HepG2 (cell line): ENCODE measurements around the gene CXXC5. TPM values are rescaled to one million over a fixed set of nuclear protein-coding genes. Genes with fewer than 3 reads are reported as not detected.

Experiments used
- GATAD2A ChIP-seq: IDR thresholded peaks from 2 replicates; pipeline ENCODE4 v1.6.1; 2016
- MIER2 ChIP-seq: IDR thresholded peaks from 2 replicates; pipeline ENCODE4 v1.6.1; 2016; ENCODE audit warnings: missing biosample characterization, missing genetic modification reagents
- NFE2L1 ChIP-seq: sonication (generic); formaldehyde crosslinking; IDR thresholded peaks from 2 replicates; pipeline ENCODE4 v1.4.0; 2020; ENCODE audit warnings: missing genetic modification reagents, mild to moderate bottlenecking, borderline replicate concordance
- RORA ChIP-seq: sonication (generic); formaldehyde crosslinking; IDR thresholded peaks from 2 replicates; pipeline ENCODE4 v1.5.0; 2020; ENCODE audit warnings: mild to moderate bottlenecking, missing genetic modification reagents, moderate library complexity
- SALL1 ChIP-seq: sonication (generic); formaldehyde crosslinking; IDR thresholded peaks from 2 replicates; pipeline ENCODE4 v1.8.0; 2022; ENCODE audit warnings: mild to moderate bottlenecking, missing genetic modification reagents
- ZFX ChIP-seq: sonication (generic); formaldehyde crosslinking; IDR thresholded peaks from 2 replicates; pipeline ENCODE4 v1.4.0; 2020; ENCODE audit warnings: mild to moderate bottlenecking, low read depth, missing genetic modification reagents, moderate library complexity
- ZNF180 ChIP-seq: sonication (generic); formaldehyde crosslinking; IDR thresholded peaks from 2 replicates; pipeline ENCODE4 v1.4.0; 2020; ENCODE audit warnings: low read depth, missing genetic modification reagents, borderline replicate concordance
- ZNF460 ChIP-seq: sonication (generic); formaldehyde crosslinking; IDR thresholded peaks from 2 replicates; pipeline ENCODE4 v1.5.1; 2020; ENCODE audit warnings: missing genetic modification reagents, mild to moderate bottlenecking, borderline replicate concordance
- ZNF570 ChIP-seq: sonication (generic); formaldehyde crosslinking; IDR thresholded peaks from 2 replicates; pipeline ENCODE4 v1.4.0; 2020; ENCODE audit warnings: mild to moderate bottlenecking, missing genetic modification reagents, borderline replicate concordance
- ZSCAN20 ChIP-seq: sonication (generic); formaldehyde crosslinking; IDR thresholded peaks from 2 replicates; pipeline ENCODE4 v1.4.0; 2020; ENCODE audit warnings: missing genetic modification reagents, mild to moderate bottlenecking, borderline replicate concordance
- ZSCAN25 ChIP-seq: sonication (generic); formaldehyde crosslinking; IDR thresholded peaks from 2 replicates; pipeline ENCODE4 v1.8.0; 2022; ENCODE audit warnings: mild to moderate bottlenecking, missing genetic modification reagents
- polyA plus RNA-seq, 8 experiments: library from polyadenylated mRNA; depleted of rRNA in 3 of 8; stranded (reverse) in 7 of 8; unstranded in 1 of 8; fragments of >200 nt; fragmentation: Illumina TruSeq in 4 of 8; extraction: Trizol in 4 of 8; gene quantifications; 2 replicates each; pipeline versions ENCODE4 v1.2.1 to v1.2.3, GENCODE V29; 2011 to 2016; ENCODE audit warnings: low read depth in 4 of 8, missing spikeins in 1 of 8, mixed read lengths in 1 of 8; ENCODE audit not compliant: insufficient read depth in 1 of 8
- total RNA-seq, 5 experiments: library from RNA; depleted of rRNA; stranded (reverse); fragments of >200 nt; fragmentation: Illumina TruSeq; extraction: Trizol; gene quantifications; 2 replicates each; pipeline ENCODE4 v1.2.3, GENCODE V29; 2016; ENCODE audit warnings: low read depth in 1 of 5
- TF ChIP-seq, protein P1 (sequence below): sonication (generic); formaldehyde crosslinking; IDR thresholded peaks from 2 replicates; pipeline ENCODE4 v1.9.0; 2021; ENCODE audit warnings: mild to moderate bottlenecking, missing genetic modification reagents
- TF ChIP-seq, protein P2 (sequence below): sonication (generic); formaldehyde crosslinking; IDR thresholded peaks from 2 replicates; pipeline ENCODE4 v1.4.0; 2020; ENCODE audit warnings: mild to moderate bottlenecking, missing genetic modification reagents, borderline replicate concordance
- TF ChIP-seq, protein P3 (sequence below): sonication (generic); formaldehyde crosslinking; IDR thresholded peaks from 2 replicates; pipeline ENCODE4 v1.4.0; 2020; ENCODE audit warnings: mild to moderate bottlenecking, missing genetic modification reagents
- TF ChIP-seq, protein P4 (sequence below): sonication (generic); formaldehyde crosslinking; IDR thresholded peaks from 2 replicates; pipeline ENCODE4 v1.4.0; 2020; ENCODE audit warnings: missing genetic modification reagents
- TF ChIP-seq, protein P5 (sequence below): sonication (generic); formaldehyde crosslinking; IDR thresholded peaks from 2 replicates; pipeline ENCODE4 v1.5.0; 2020; ENCODE audit warnings: missing genetic modification reagents, mild to moderate bottlenecking, borderline replicate concordance

Gene CXXC5
- total and polyA plus RNA-seq, 2 of the 13 experiments (the other 11 are each of a cell fraction or from before 2014, with no cell fraction given), result 32.3 to 33.0 TPM

DNA sequence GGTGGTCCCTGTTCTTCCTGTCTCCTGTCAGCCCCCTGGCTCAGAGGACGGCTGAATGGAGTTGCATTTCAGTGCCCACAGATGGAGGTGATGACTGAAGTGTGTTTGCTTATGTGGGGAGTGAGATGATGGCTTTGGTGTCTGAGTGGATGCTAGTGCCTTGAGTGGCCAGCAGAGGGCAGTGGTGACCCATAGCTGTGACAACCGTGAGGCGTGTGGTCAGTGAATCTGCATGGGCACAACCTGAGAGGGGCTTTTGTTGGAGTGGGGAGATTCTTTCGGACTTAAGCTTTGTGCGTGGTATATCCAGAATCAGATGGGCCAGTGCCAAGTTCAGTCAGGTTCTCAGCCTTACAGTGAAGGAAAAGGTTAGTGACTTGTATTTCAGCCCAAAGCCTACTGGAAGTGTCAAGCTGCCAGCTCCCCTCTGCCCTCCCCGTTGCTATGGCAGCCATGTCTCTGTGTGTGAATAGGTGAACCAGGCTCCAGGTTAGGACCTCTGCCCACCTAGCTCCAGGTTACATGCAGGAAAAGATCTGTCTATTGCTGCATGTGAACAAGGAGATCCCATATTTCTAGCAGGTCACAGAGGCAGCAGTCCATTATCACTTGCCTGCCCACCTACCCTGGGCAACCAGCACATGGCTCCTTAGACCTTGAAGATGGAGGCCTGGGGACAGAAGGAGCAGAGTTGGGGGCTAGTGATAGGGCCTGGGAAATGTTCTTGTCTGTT lies 14.7 kb upstream of the CXXC5 start (continued):
- TF ChIP-seq, protein P1, sequence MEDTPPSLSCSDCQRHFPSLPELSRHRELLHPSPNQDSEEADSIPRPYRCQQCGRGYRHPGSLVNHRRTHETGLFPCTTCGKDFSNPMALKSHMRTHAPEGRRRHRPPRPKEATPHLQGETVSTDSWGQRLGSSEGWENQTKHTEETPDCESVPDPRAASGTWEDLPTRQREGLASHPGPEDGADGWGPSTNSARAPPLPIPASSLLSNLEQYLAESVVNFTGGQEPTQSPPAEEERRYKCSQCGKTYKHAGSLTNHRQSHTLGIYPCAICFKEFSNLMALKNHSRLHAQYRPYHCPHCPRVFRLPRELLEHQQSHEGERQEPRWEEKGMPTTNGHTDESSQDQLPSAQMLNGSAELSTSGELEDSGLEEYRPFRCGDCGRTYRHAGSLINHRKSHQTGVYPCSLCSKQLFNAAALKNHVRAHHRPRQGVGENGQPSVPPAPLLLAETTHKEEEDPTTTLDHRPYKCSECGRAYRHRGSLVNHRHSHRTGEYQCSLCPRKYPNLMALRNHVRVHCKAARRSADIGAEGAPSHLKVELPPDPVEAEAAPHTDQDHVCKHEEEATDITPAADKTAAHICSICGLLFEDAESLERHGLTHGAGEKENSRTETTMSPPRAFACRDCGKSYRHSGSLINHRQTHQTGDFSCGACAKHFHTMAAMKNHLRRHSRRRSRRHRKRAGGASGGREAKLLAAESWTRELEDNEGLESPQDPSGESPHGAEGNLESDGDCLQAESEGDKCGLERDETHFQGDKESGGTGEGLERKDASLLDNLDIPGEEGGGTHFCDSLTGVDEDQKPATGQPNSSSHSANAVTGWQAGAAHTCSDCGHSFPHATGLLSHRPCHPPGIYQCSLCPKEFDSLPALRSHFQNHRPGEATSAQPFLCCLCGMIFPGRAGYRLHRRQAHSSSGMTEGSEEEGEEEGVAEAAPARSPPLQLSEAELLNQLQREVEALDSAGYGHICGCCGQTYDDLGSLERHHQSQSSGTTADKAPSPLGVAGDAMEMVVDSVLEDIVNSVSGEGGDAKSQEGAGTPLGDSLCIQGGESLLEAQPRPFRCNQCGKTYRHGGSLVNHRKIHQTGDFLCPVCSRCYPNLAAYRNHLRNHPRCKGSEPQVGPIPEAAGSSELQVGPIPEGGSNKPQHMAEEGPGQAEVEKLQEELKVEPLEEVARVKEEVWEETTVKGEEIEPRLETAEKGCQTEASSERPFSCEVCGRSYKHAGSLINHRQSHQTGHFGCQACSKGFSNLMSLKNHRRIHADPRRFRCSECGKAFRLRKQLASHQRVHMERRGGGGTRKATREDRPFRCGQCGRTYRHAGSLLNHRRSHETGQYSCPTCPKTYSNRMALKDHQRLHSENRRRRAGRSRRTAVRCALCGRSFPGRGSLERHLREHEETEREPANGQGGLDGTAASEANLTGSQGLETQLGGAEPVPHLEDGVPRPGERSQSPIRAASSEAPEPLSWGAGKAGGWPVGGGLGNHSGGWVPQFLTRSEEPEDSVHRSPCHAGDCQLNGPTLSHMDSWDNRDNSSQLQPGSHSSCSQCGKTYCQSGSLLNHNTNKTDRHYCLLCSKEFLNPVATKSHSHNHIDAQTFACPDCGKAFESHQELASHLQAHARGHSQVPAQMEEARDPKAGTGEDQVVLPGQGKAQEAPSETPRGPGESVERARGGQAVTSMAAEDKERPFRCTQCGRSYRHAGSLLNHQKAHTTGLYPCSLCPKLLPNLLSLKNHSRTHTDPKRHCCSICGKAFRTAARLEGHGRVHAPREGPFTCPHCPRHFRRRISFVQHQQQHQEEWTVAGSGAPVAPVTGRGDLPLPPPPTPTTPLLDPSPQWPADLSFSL (CRISPR knock-in tag), result peak; percentile 36; the same call in 1 of the 2 replicates
- TF ChIP-seq ZNF180 (no peak), ZSCAN20 (CRISPR knock-in tag) (no peak), SALL1 (CRISPR knock-in tag) (peak; percentile 39; the same call in 1 of the 2 replicates), ZNF570 (no peak), RORA (no peak), ZSCAN25 (CRISPR knock-in tag) (0 out of 2 replicates have a peak, but pooled peaks have one; percentile 29), GATAD2A (peak; percentile 54; the same call in 1 of the 2 replicates), NFE2L1 (CRISPR knock-in tag) (no peak), ZNF460 (CRISPR knock-in tag) (no peak), ZFX (CRISPR knock-in tag) (peak; percentile 21; the same call in 1 of the 2 replicates), MIER2 (CRISPR knock-in tag) (peak; percentile 59; the same call in 1 of the 2 replicates)
- TF ChIP-seq, protein P2, sequence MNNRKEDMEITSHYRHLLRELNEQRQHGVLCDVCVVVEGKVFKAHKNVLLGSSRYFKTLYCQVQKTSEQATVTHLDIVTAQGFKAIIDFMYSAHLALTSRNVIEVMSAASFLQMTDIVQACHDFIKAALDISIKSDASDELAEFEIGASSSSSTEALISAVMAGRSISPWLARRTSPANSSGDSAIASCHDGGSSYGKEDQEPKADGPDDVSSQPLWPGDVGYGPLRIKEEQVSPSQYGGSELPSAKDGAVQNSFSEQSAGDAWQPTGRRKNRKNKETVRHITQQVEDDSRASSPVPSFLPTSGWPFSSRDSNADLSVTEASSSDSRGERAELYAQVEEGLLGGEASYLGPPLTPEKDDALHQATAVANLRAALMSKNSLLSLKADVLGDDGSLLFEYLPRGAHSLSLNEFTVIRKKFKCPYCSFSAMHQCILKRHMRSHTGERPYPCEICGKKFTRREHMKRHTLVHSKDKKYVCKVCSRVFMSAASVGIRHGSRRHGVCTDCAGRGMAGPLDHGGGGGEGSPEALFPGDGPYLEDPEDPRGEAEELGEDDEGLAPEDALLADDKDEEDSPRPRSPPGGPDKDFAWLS, result no peak
- TF ChIP-seq, protein P3, sequence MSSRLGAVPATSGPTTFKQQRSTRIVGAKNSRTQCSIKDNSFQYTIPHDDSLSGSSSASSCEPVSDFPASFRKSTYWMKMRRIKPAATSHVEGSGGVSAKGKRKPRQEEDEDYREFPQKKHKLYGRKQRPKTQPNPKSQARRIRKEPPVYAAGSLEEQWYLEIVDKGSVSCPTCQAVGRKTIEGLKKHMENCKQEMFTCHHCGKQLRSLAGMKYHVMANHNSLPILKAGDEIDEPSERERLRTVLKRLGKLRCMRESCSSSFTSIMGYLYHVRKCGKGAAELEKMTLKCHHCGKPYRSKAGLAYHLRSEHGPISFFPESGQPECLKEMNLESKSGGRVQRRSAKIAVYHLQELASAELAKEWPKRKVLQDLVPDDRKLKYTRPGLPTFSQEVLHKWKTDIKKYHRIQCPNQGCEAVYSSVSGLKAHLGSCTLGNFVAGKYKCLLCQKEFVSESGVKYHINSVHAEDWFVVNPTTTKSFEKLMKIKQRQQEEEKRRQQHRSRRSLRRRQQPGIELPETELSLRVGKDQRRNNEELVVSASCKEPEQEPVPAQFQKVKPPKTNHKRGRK (CRISPR knock-in tag), result no peak
- TF ChIP-seq, protein P4, sequence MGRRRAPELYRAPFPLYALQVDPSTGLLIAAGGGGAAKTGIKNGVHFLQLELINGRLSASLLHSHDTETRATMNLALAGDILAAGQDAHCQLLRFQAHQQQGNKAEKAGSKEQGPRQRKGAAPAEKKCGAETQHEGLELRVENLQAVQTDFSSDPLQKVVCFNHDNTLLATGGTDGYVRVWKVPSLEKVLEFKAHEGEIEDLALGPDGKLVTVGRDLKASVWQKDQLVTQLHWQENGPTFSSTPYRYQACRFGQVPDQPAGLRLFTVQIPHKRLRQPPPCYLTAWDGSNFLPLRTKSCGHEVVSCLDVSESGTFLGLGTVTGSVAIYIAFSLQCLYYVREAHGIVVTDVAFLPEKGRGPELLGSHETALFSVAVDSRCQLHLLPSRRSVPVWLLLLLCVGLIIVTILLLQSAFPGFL (CRISPR knock-in tag), result no peak
- TF ChIP-seq, protein P5, sequence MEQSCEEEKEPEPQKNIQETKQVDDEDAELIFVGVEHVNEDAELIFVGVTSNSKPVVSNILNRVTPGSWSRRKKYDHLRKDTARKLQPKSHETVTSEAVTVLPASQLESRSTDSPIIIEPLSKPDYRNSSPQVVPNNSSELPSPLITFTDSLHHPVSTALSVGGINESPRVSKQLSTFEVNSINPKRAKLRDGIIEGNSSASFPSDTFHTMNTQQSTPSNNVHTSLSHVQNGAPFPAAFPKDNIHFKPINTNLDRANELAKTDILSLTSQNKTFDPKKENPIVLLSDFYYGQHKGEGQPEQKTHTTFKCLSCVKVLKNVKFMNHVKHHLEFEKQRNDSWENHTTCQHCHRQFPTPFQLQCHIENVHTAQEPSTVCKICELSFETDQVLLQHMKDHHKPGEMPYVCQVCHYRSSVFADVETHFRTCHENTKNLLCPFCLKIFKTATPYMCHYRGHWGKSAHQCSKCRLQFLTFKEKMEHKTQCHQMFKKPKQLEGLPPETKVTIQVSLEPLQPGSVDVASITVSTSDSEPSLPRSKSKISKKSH (CRISPR knock-in tag), result no peak
